A673 (cell line): Measurements from ENCODE around the gene OR12D1. TPM values are rescaled to one million over a fixed set of nuclear protein-coding genes. Genes with fewer than 3 reads are reported as not detected.

Source experiments
- BruUV-seq: library from RNA; stranded (reverse); fragments of 400-500 nt; replicated peaks from 2 replicates; lab custom pipeline; 2021; lab: Mats Ljungman, UMichigan
- CTCF ChIA-PET: fragments of 300-600 bp; sonication (Branson Sonifier 250); formaldehyde crosslinking; loops from one replicate; lab custom pipeline; 2022; ENCODE audit warnings: antibody characterized with exemption; lab: Charles Lee
- POLR2A ChIA-PET: fragments of 300-600 bp; sonication (Branson Sonifier 250); formaldehyde crosslinking; loops from one replicate; lab custom pipeline; 2022; ENCODE audit warnings: antibody characterized with exemption; ENCODE audit not compliant: low non-redundant PET; lab: Charles Lee
- DNase-seq: peaks from one replicate; pipeline ENCODE4 v3.0.0-alpha.2; 2015; ENCODE audit warnings: low spot score
- H3K27ac ChIP-seq: fragments of 200-600 bp; sonication (generic); 2 replicates; pipeline ENCODE4 v1.5.1; 2016; ENCODE audit warnings: mixed run types, low read depth, mild to moderate bottlenecking, mixed read lengths, antibody characterized with exemption, low read length; ENCODE audit not compliant: poor library complexity, severe bottlenecking
- H3K27me3 ChIP-seq: fragments of 200-600 bp; sonication (generic); replicated peaks from 2 replicates; pipeline ENCODE4 v1.6.1; 2017; ENCODE audit warnings: mixed run types, low read depth, mild to moderate bottlenecking, mixed read lengths, antibody characterized with exemption, low read length; ENCODE audit not compliant: insufficient read depth, poor library complexity
- H3K36me3 ChIP-seq: fragments of 200-600 bp; sonication (generic); 2 replicates; pipeline ENCODE4 v1.6.1; 2016; ENCODE audit warnings: mixed run types, mild to moderate bottlenecking, mixed read lengths, antibody characterized with exemption, low read length; ENCODE audit not compliant: insufficient read depth, poor library complexity, severe bottlenecking
- H3K4me1 ChIP-seq: fragments of 200-600 bp; sonication (generic); 2 replicates; pipeline ENCODE4 v1.6.1; 2017; ENCODE audit warnings: mixed run types, mild to moderate bottlenecking, mixed read lengths, antibody characterized with exemption, low read length; ENCODE audit not compliant: insufficient read depth, poor library complexity, severe bottlenecking
- H3K4me3 ChIP-seq: fragments of 200-600 bp; sonication (generic); 2 replicates; pipeline ENCODE4 v1.5.1; 2016; ENCODE audit warnings: low read depth, mixed run types, mild to moderate bottlenecking, mixed read lengths, low read length; ENCODE audit not compliant: poor library complexity, severe bottlenecking
- H3K9me3 ChIP-seq: fragments of 200-600 bp; sonication (generic); 2 replicates; pipeline ENCODE4 v1.6.1; 2016; ENCODE audit warnings: mixed run types, low read depth, mild to moderate bottlenecking, mixed read lengths, antibody characterized with exemption, low read length; ENCODE audit not compliant: poor library complexity, severe bottlenecking
- EZH2 ChIP-seq: fragments of 200-600 bp; sonication (generic); IDR thresholded peaks from 2 replicates; pipeline ENCODE4 v1.6.1; 2017; ENCODE audit warnings: borderline replicate concordance, low read depth, mild to moderate bottlenecking, mixed read lengths, antibody characterized with exemption, low read length; ENCODE audit not compliant: poor library complexity, severe bottlenecking
- intact Hi-C: fragments of 100-400 bp; cut with micrococcal nuclease; formaldehyde crosslinking; loops from one replicate; pipeline ENCODE4 v1.10.0; 2022; ENCODE audit not compliant: unreplicated experiment
- total RNA-seq: library from RNA; stranded (reverse); gene quantifications from 2 replicates; pipeline ENCODE4 v1.2.3, GENCODE V29; 2021
- TF ChIP-seq, protein P1 (sequence below): fragments of 300-800, 200-600 bp; sonication (generic); conservative IDR thresholded peaks from 2 replicates; pipeline ENCODE4 v1.5.1; 2017; ENCODE audit warnings: low read depth, mild to moderate bottlenecking, antibody characterized with exemption, low read length, moderate library complexity, mixed read lengths

The OR12D1 gene
- total RNA-seq, 1 experiment from 2014 or later, result not detected

DNA sequence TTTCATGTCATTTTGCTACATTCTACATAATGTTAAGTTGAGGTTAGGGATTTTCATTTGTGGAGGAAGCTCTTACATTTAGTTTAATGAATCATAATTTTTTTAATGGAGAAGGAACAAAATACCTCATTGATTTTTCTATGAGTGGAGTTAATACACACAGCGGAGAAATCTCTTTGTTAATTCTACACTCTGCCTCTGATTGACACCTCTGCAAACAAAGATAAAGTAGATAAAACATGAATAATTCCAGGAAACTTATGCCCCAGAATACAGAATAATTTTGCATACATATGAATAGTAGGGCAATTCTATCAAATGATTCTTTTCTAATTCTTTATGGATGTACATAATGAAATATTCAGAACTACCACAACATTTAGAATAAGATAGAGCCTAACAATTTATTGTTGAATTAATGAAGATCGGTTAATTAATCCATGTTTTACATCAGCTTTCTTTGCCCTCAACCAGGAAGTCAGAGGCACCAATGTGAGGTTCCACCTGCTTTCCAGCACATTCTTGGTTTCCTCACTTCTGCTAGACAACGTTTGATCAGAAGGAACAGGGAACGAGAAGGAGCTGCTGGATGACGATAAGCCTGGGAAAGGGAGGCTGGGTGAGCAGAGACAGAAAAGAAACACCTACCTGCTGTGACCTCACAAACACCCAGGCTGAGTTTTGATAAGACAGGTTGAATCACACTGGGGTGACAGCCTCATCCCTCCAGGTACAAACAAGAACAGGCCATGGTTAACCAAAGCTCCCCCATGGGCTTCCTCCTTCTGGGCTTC, 46.5 kb downstream of the OR12D1 start:
- no peaks in the 10 kb centered on the region for H3K9me3 ChIP-seq
- no TSS peak for BruUV-seq
- ChIA-PET CTCF (no interaction called here), POLR2A (no interaction called here)
- no peaks in the 10 kb centered on the region for H3K4me1 ChIP-seq
- peaks cover 49% of the 10 kb centered on the region for H3K27me3 ChIP-seq
- H3K36me3 ChIP-seq, result no peaks in the 10 kb centered on the region
- H3K27ac ChIP-seq, result no peak overlapping the region
- no peak overlapping the region for H3K4me3 ChIP-seq
- intact Hi-C loops, result no loop called here
- TF ChIP-seq, protein P1, sequence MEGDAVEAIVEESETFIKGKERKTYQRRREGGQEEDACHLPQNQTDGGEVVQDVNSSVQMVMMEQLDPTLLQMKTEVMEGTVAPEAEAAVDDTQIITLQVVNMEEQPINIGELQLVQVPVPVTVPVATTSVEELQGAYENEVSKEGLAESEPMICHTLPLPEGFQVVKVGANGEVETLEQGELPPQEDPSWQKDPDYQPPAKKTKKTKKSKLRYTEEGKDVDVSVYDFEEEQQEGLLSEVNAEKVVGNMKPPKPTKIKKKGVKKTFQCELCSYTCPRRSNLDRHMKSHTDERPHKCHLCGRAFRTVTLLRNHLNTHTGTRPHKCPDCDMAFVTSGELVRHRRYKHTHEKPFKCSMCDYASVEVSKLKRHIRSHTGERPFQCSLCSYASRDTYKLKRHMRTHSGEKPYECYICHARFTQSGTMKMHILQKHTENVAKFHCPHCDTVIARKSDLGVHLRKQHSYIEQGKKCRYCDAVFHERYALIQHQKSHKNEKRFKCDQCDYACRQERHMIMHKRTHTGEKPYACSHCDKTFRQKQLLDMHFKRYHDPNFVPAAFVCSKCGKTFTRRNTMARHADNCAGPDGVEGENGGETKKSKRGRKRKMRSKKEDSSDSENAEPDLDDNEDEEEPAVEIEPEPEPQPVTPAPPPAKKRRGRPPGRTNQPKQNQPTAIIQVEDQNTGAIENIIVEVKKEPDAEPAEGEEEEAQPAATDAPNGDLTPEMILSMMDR, result no peak
- TF ChIP-seq EZH2, result no peak
- DNase-seq, result no peak

DNA sequence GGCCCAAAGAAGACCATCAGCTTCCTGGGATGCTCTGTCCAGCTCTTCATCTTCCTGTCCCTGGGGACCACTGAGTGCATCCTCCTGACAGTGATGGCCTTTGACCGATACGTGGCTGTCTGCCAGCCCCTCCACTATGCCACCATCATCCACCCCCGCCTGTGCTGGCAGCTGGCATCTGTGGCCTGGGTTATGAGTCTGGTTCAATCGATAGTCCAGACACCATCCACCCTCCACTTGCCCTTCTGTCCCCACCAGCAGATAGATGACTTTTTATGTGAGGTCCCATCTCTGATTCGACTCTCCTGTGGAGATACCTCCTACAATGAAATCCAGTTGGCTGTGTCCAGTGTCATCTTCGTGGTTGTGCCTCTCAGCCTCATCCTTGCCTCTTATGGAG, 47.3 kb downstream of the OR12D1 start:
- no peak for DNase-seq
- intact Hi-C loops, result no loop called here
- H3K9me3 ChIP-seq, result no peaks in the 10 kb centered on the region
- TF ChIP-seq EZH2, result no peak
- TF ChIP-seq, protein P1, result no peak
- BruUV-seq, result no TSS peak
- no peaks in the 10 kb centered on the region for H3K4me1 ChIP-seq
- no peak overlapping the region for H3K27ac ChIP-seq
- ChIA-PET CTCF (no interaction called here), POLR2A (no interaction called here)
- no peak overlapping the region for H3K4me3 ChIP-seq
- no peaks in the 10 kb centered on the region for H3K36me3 ChIP-seq
- peaks cover 57% of the 10 kb centered on the region for H3K27me3 ChIP-seq

DNA sequence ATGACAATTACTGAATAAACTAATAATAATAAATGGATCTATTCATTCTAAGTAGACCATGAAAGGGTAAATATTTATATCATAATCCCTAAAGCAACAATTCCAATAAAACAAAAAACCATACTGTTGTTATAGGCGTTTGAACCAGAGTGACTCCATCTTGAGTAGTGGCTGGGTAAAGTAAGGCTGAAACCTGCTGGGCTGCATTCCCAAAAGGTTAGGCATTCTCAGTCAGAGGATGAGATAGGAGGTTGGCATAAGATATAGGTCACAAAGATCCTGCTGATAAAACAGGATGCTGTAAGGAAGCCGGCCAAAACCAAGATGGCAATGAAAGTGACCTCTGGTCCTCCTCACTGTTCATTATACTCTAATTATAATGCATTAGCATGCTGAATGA, 50.6 kb downstream of the OR12D1 start:
- no peaks in the 10 kb centered on the region for H3K4me1 ChIP-seq
- ChIA-PET CTCF (no interaction called here), POLR2A (no interaction called here)
- H3K36me3 ChIP-seq, result no peaks in the 10 kb centered on the region
- BruUV-seq, result no TSS peak
- no peak for TF ChIP-seq EZH2
- TF ChIP-seq, protein P1, result no peak
- H3K27me3 ChIP-seq, result peaks cover 60% of the 10 kb centered on the region
- intact Hi-C loops, result no loop called here
- H3K27ac ChIP-seq, result no peak overlapping the region
- no peaks in the 10 kb centered on the region for H3K9me3 ChIP-seq
- DNase-seq, result no peak
- no peak overlapping the region for H3K4me3 ChIP-seq
